IPS-20b (cell line): ENCODE data around the gene ITM2C.

ENCODE experiments used
- H3K27ac ChIP-seq: one replicate; pipeline ENCODE4 v1.5.1; 2013; ENCODE audit warnings: low read length
- H3K27me3 ChIP-seq: 2 replicates; pipeline ENCODE4 v1.6.1; 2013; ENCODE audit warnings: mild to moderate bottlenecking, low read length, inconsistent platforms; ENCODE audit not compliant: insufficient read depth
- H3K36me3 ChIP-seq: 2 replicates; pipeline ENCODE4 v1.6.1; 2013; ENCODE audit warnings: low read depth, mild to moderate bottlenecking, inconsistent platforms, low read length, moderate library complexity; ENCODE audit not compliant: insufficient read depth
- H3K4me1 ChIP-seq: 2 replicates; pipeline ENCODE4 v1.6.1; 2013; ENCODE audit warnings: mild to moderate bottlenecking, control low read depth, inconsistent platforms, low read length, moderate library complexity; ENCODE audit not compliant: insufficient read depth
- H3K4me3 ChIP-seq: 2 replicates; pipeline ENCODE4 v1.5.1; 2013; ENCODE audit warnings: mild to moderate bottlenecking, low read length, inconsistent platforms
- H3K9ac ChIP-seq: 2 replicates; pipeline ENCODE4 v1.6.1; 2013; ENCODE audit warnings: low read depth, mild to moderate bottlenecking, inconsistent platforms, low read length, moderate library complexity
- H3K9me3 ChIP-seq: 2 replicates; pipeline ENCODE4 v1.6.1; 2013; ENCODE audit warnings: mild to moderate bottlenecking, low read depth, low read length, inconsistent platforms; ENCODE audit not compliant: insufficient read depth

ITM2C gene

GRCh38 chr2:230868947-230869913, 4.5 kb downstream of the ITM2C start:
- Histone ChIP-seq H3K27ac (peak overlapping the region; percentile 97), H3K4me1 (peaks cover 48% of the 10 kb centered on the region), H3K4me3 (peak overlapping the region; percentile 66; the same call in 1 of the 2 replicates), H3K27me3 (no peaks in the 10 kb centered on the region), H3K36me3 (peaks cover 38% of the 10 kb centered on the region; the same call in 1 of the 2 replicates), H3K9me3 (no peaks in the 10 kb centered on the region), H3K9ac (peak overlapping the region; percentile 71; the same call in 1 of the 2 replicates)

GRCh38 chr2:230869914-230870543, 5.3 kb downstream of the ITM2C start:
- no peaks in the 10 kb centered on the region for H3K27me3 ChIP-seq
- peak overlapping the region; percentile 97 for H3K27ac ChIP-seq
- peak overlapping the region; percentile 71 for H3K9ac ChIP-seq
- peaks cover 46% of the 10 kb centered on the region for H3K36me3 ChIP-seq
- peak overlapping the region; percentile 66; the same call in 1 of the 2 replicates for H3K4me3 ChIP-seq
- no peaks in the 10 kb centered on the region for H3K9me3 ChIP-seq
- peaks cover 48% of the 10 kb centered on the region for H3K4me1 ChIP-seq

DNA sequence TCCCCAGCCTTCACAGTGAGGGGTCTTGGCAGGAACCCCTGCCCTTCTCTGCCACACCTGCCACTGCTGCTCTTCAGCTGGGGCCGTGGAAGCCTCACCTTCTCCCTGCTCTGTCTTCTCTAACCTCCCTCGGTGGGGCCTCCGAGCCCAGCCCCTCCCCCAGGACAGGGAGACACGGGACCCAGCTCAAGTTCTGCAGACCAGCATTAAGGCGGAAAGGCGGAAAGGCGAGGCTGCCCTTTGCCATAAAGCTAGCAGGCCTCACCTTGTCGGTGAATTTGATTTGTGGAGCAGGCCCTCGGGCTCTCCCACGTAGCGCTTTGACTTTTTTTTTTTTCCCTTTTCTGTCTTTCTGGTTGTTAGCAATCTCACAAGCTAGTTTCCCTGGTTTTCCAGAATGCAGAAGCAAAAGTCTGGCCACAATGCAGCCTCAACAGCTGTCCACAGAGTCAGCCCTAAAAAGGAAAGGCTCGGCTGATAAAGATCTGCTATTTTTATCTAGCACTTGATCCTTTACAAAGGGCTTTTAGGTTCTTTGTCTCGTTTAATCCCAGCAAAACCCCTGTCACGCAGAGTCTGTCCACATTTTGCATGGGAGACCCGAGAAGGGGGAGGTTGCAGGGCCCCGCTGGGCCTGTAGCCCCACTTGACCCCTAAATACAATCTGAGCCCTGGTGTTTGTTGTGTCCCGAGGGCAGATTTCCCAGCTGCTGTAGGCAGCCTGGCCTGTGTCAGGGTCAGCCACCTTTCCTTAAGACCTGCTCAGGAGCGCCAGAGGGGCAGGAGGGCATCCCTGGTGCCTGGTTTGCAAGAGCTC, 6.0 kb downstream of the ITM2C start:
- H3K9me3 ChIP-seq = no peaks in the 10 kb centered on the region
- peaks cover 48% of the 10 kb centered on the region for H3K4me1 ChIP-seq
- H3K27ac ChIP-seq = peak overlapping the region; percentile 97
- H3K4me3 ChIP-seq = no peak overlapping the region
- peak overlapping the region; percentile 71 for H3K9ac ChIP-seq
- no peaks in the 10 kb centered on the region for H3K27me3 ChIP-seq
- H3K36me3 ChIP-seq = peaks cover 54% of the 10 kb centered on the region

- Histone ChIP-seq H3K27me3 (no peaks in the 10 kb centered on the region), H3K4me3 (no peak overlapping the region), H3K9me3 (no peaks in the 10 kb centered on the region), H3K4me1 (peaks cover 44% of the 10 kb centered on the region), H3K27ac (no peak overlapping the region), H3K9ac (peak overlapping the region; percentile 71), H3K36me3 (peaks cover 62% of the 10 kb centered on the region)
These were observed 6.8 kb downstream of the ITM2C start for GRCh38 chr2:230871361-230872150.

GRCh38 chr2:230872151-230872967, 7.6 kb downstream of the ITM2C start:
- Histone ChIP-seq H3K27ac (no peak overlapping the region), H3K27me3 (no peaks in the 10 kb centered on the region), H3K9ac (no peak overlapping the region), H3K36me3 (peaks cover 70% of the 10 kb centered on the region), H3K4me1 (peaks cover 36% of the 10 kb centered on the region), H3K4me3 (no peak overlapping the region), H3K9me3 (no peaks in the 10 kb centered on the region)

DNA sequence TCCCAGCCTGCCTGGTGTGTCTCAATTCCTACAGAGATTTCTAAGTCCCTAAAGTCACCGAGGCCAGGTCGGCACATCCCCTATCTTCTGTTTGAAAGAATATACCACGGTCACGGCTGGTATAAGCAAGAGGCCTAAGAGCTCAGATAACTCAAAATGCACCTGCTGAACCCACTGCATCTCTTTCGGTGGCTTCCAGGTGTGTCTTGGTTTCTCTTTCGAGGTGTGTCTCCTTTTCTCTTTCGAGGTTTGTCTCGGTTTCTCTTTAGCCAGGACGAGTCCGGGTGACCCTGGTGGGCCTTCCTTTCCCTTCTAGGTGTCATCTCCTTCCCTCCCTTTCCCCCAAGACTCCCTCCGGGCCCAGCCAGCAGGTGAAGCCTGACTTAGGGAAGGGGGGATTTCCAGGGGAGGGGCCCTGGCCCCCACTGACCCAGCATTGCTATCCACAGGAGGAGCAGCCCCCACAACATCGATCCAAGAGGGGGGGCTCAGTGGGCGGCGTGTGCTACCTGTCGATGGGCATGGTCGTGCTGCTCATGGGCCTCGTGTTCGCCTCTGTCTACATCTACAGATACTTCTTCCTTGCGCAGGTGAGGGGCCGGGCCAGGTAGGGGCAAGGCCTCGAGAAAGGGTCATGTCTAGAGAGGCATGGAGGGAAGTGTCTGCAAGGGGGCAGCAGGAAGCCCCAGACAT, 8.4 kb downstream of the ITM2C start:
- H3K4me1 ChIP-seq = peaks cover 31% of the 10 kb centered on the region
- peaks cover 77% of the 10 kb centered on the region for H3K36me3 ChIP-seq
- no peaks in the 10 kb centered on the region for H3K9me3 ChIP-seq

DNA sequence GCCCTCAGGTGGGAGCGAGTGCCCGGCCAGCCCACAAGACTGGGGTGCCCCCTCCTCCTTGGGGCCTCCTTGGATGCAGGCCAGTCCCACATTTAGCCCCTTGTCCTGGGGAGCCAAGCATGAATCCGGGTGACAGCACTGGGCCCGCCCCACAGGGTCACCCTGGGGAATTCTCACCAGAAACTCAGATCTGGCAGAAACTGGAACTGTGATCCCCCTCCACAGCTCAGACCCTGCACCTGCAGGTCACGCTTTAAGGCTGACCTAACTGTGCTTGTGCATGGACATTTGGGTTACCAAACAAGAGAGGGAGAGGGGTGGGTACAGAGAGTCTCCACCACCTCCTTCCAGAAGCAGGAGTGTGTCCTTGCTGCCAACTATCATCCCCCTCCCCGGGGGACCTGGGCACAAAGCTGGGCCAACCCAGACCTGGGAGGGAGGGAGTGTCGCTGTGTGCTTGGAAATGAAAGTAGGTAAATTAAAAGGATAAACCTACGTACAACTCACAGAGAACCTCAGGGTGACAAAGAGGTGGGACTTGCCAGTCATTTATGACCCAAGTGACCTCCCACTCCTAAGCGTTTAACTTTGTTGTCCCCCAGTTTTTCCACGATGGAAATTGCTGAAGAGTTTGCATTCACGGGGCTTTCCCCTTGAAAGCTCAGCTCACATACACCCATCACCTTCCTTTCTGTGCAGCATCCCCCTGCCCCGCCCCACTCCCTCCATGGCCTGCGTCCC, 9.1 kb downstream of the ITM2C start:
- no peak overlapping the region for H3K27ac ChIP-seq
- no peak overlapping the region for H3K9ac ChIP-seq
- H3K27me3 ChIP-seq = no peaks in the 10 kb centered on the region
- H3K4me3 ChIP-seq = no peak overlapping the region
- peaks cover 84% of the 10 kb centered on the region for H3K36me3 ChIP-seq
- peaks cover 25% of the 10 kb centered on the region for H3K4me1 ChIP-seq
- no peaks in the 10 kb centered on the region for H3K9me3 ChIP-seq

More for the DNA sequence above, 8.4 kb downstream of the ITM2C start:
- H3K27me3 ChIP-seq = no peaks in the 10 kb centered on the region
- no peak overlapping the region for H3K9ac ChIP-seq
- no peak overlapping the region for H3K4me3 ChIP-seq
- H3K27ac ChIP-seq = no peak overlapping the region

DNA sequence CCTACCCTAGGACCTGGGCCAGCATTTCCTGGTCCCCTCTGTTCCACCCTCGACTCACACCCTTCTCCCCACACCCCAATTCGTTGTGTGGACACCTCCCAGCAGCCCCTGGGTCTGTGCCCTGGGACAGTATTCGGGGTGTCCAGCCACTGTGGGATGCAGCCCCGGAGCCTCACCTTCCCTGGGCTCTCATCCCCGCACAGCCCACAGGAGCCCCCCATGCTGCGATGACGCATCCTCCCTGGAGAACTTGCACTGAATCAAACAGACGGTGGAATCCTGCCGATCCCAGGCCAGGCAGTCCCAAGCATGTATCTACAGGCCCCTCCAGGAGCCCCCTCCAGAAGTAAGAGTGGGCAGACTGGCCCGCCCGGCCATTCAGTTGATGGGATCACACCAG, 9.7 kb downstream of the ITM2C start:
- no peak overlapping the region for H3K4me3 ChIP-seq
- no peaks in the 10 kb centered on the region for H3K9me3 ChIP-seq
- no peaks in the 10 kb centered on the region for H3K27me3 ChIP-seq
- peaks cover 19% of the 10 kb centered on the region for H3K4me1 ChIP-seq
- H3K27ac ChIP-seq = no peak overlapping the region
- H3K36me3 ChIP-seq = peaks cover 85% of the 10 kb centered on the region
- no peak overlapping the region for H3K9ac ChIP-seq

DNA sequence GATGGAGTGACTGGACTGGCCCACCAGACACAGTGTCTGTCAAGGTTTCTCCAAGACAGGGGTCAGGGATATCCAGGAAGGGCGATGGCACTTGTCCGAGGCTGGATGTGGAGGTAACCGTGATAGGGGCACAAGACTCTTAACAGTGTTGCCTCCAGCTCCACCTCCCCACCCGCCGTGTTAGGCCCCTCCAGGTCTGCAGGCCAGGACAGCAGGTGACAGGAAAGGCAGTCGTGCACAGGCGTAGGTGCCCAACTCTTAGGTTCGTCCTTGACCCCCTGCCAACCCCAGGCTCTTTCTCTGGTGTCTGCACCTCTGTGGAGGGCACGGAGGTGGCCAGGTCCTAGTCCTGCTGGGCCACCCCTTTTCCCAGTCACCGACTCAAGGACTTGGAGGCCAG, 10.1 kb downstream of the ITM2C start:
- peaks cover 85% of the 10 kb centered on the region for H3K36me3 ChIP-seq
- H3K9me3 ChIP-seq = no peaks in the 10 kb centered on the region
- H3K4me1 ChIP-seq = peaks cover 15% of the 10 kb centered on the region
- no peak overlapping the region for H3K9ac ChIP-seq
- H3K27me3 ChIP-seq = no peaks in the 10 kb centered on the region
- no peak overlapping the region for H3K27ac ChIP-seq
- H3K4me3 ChIP-seq = no peak overlapping the region
